Stimulated activated CD8-positive, alpha-beta memory T cell treated with anti-CD3 and anti-CD28 coated beads, Interleukin-12 subunit alpha, Interleukin-12 subunit beta, amount 100 ng/mL, for 4 hours (primary cell): Measurements from ENCODE around the gene RRAD.
A peak's percentile ranks its signal among the peaks of the same experiment; 100 is the strongest.

ENCODE experiments used
- DNase-seq: peaks from one replicate; pipeline ENCODE4 v3.0.0-alpha.2; 2020; ENCODE audit warnings: low read depth

The RRAD gene

DNA sequence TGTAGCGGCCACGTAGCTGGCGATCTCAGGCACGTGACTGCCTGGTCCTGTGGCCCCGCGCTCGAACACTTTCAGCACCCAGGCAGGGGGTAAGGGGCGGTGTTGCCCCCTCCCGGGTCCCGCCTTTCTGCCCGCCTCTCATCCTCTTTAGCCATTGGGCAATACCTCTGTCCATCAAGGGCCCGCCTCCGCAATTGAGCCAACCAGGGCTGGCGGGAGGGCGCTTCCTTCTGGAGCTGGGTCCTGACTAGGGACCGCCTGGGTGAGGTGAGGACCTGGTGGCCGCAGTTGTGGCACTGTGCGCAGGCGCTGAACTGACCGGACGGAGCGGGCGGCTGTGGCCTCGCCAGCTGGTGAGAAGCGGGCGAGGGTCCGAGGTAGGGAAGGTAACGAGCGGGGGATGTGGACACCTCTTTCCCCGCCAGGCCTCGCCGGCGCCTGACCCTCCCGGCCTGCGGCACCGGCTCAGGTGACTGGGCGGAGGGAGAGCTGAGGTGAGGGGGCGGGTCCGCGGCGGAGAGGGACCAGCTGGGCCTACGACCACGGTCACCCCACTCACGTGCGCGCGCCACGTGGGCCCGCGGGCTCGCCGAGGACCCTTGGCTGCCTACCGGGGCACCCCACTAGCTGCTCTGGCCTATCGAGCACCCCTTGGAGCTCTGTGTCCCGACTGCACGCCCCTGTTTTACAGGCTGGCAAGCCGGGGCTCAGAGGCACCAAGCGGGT is 44.9 kb downstream of the RRAD start, which contains the start of gene PDP2:
TSS of gene PDP2 (plus strand) at position 228 of the 726 bp plus-strand sequence. CDS start 3,770 bp downstream, outside the sequence.
- peak; percentile 77 for DNase-seq

GRCh38 chr16:66878067-66878466 is 47.3 kb downstream of the RRAD start:
- no peak for DNase-seq

DNA sequence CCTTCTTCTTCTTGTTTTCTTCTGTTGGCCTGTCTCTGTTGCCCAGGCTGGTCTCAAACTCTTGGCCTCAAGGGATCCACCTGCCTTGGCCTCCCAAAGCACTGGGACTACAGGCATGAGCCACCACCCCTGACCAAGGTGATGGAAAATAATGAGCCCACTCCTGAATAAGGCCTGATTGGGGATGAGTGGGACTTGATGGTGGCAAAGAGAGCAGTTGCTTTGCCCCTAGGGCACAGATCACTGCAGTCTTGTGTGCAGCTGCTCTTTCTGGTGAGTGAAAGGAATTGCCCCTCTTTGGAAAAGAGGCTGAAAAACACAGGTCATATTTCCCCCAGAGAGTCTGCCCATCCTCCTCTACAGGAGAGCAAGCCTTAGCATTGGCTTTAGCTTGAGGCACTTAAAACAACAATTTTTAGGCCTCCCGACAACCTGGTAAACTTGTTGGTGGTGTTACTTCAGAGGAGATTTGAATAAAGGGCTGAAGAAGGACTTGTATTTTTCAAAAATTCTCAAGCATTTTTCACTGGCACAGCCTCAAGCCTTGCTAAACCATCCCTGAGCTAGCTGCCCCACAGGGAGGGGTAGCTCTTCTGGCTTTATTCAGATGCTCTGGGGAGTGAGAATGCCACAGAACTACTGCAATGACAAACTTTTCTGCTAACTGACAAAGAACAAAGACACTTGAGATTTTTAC is 51.1 kb downstream of the RRAD start:
- DNase-seq = no peak

GRCh38 chr16:66873685-66874055 is 51.7 kb downstream of the RRAD start:
- DNase-seq = no peak

GRCh38 chr16:66872943-66873684 is 52.2 kb downstream of the RRAD start:
- DNase-seq = peak; percentile 79

DNA sequence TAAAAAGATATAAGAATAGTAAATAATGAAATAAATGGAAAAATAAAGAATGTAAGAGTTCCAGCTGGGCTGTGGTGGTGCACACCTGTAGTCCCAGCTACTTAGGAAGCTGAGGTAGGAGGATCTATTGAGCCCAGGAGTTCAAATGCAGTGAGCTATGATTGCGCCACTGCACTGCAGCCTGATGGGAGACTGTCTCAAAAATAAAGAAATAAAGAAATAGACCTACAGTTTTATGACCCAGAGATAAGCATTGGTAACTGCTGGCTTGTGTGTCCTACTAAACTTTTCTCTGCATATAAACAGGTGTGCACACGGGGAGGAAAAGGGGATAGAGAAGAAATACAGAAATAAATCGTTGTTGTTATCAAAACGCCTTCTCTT is 52.8 kb downstream of the RRAD start:
- no peak for DNase-seq

GRCh38 chr16:66871840-66872239 is 53.5 kb downstream of the RRAD start:
- DNase-seq = no peak
